Stimulated activated CD8-positive, alpha-beta memory T cell treated with anti-CD3 and anti-CD28 coated beads, Interleukin-12 subunit alpha, Interleukin-12 subunit beta, amount 100 ng/mL, for 24 hours (primary cell): ENCODE measurements around the gene MBNL2.

ENCODE experiments used
- DNase-seq: peaks from one replicate; pipeline ENCODE4 v3.0.0-alpha.2; 2020; ENCODE audit errors: extremely low read depth

The MBNL2 gene

DNA sequence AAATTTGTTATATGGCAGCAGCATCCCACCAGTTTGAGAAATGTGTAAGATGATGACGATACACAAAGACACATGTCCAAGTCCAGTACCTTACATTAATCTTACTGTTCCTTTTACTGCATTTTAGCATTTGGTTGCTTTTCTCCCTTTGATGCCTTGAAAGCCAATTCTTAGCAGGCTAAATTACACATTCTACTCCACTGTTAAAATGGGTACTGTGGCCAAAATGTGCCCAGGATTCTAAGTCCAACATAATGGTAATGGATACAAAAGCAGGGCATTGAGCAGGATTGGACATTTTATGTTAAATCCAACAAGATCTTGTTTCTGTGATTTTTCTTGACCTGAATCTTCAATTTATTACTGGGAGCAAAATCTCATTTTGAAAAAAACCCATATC is 159.1 kb downstream of the MBNL2 start:
- DNase-seq = no peak

DNA sequence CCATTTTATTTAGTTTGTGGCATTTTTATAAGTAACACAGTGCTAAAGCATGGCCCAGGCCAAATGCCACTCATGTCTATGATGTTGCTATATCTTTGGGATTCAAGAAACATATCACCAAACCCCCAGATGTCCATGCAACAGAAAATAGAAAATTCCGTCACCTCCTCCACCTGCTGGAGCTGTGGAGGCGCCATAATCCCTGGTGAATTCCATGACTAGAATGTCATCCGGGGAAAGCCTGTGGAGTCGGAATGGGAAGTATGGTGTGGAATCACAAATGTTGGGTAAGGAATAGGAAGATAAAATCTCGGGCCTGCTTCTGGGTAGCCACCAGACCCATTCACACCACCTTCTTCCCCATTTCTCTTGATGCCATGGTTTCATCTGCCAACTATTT is 160.1 kb downstream of the MBNL2 start:
- DNase-seq = no peak

DNA sequence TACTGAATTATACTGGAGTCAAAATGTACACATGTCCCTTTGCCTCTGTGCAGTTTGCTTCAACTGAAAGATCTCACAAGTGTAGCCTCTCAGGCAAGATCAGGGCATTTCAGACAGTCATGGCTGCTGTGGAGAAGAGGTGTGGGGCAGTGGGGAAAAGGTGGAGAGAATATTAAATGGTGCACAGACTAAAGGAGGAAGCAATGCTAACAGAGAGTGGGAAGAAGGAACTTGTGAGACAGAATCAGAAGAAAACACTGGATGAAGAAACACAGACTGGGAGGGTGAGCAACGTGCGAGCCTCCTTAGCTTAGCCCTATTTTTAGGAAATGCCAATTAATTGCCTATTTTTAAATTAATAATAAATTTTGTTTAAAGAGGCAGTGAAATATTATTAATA is 162.2 kb downstream of the MBNL2 start:
- no peak for DNase-seq

DNA sequence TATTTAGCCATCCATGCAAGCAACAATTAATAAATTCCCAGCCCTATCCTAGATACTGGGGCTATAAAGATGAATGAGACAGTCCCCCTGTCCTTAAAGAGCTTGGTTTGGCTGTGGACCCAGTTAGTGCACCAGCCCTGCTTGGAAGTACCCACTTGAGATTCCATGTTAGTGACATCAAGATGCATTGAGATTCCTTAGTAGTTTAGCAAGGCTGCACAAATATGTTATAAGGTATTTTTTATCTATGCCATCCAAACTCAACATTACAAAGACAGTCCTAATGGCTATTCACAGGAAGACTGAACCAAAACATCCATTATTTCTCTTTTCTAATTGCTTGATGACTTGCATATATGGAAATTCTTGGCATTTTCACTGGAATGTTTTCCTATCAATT is 163.0 kb downstream of the MBNL2 start:
- no peak for DNase-seq

DNA sequence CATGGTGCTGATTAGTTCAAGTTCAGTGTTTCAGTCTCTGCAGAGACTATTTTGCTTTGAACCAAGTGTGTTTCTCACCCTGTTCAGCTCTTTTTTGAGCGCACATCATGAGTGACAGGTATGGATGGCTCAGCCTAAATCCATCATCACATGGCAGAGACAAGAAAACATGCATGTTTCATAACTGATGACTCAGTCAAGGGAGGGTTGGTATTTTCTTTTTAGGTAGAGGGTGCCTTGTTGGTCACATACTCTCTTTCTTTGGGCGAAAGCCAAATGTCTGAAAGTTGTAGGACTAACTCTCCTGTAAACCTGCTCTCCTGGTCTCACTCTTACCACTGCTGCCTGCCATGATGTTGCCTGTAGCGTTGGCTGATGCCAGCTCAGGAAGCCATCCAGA is 163.7 kb downstream of the MBNL2 start:
- DNase-seq = no peak

DNA sequence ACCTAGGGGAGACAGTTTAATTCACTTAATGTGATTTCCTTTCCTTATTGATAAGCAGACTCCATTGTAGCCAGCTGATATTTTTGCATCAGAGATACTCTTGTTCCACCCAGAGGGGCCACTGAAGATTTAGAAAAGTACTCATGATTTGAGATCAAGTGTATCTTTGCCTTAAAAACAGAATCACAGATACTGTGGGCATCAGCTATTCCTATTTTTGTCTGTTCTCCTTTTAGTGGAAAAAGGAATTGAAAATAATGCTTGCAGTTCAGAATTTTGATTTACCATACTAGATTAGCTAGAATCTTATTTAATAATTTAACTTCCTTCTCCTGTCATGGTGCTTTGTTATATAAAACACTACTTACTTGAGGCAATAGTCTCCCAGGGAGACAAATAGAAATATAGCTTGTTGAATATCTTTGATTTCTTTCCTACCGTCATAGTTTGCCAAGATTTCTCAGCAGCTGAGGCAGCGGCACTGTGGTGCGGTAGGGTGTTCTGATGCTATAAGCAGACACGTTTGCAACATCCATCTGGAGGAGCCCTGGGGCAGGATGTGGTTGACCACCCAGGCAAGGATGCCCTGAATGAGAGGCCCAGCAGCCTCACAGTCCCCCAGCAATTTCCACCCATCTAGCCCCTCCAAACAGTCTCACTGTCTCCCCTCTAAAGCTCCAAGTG is 164.8 kb downstream of the MBNL2 start:
- DNase-seq = no peak

DNA sequence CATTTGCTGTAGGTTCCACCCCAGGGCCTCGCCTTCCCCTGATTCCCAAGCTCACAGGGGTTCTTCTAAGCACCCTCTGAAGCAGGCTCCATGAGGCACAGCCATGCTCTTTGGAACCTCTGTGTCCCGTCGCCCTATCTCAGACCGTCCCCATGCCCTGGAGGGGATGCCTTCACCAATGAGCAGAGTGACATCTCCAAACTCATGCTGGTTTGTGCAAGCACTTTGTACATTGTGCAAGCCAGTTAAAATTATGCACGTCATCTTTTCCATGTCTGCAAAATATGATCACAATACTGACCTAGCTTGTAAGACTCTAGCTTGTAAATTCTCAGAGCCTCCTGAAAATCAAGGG is 165.3 kb downstream of the MBNL2 start:
- DNase-seq = no peak

DNA sequence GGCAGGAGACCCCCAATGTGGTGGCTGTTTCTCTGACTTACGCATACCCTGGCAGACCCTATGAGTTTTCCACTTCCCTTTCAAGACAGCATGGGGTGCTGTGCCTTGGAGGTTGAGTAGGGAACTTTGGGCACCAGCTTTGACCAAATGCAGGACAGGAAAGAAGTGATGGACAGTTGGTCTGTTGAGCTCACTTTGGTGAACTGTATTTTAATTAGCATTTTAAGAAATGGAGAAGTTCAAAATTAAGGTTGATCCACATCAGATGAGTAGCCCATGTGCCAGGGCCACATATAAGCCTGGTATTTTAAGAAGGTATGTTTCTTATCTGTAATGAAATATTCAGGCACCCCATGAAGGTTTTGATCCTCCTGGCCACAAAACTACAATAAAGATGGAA is 165.8 kb downstream of the MBNL2 start:
- DNase-seq = no peak

DNA sequence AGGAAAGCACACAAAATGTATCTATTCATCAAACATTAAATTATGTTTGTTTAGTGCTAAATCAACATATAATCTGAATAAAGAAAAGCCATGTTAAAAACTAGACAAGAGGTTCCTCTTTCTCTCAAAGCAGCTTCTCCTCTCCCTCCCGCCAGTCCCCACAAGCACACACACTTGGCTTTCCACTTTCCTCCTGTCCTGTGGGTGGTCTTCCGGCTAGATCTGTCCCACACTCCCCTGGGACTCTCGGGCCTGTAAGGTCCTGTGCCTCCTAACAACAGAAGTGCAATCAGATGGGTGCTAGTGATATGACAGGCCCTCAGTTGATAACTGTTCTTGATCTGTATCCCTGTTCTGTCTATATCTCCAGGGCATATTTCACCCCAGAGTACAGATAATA is 166.2 kb downstream of the MBNL2 start:
- DNase-seq = no peak

DNA sequence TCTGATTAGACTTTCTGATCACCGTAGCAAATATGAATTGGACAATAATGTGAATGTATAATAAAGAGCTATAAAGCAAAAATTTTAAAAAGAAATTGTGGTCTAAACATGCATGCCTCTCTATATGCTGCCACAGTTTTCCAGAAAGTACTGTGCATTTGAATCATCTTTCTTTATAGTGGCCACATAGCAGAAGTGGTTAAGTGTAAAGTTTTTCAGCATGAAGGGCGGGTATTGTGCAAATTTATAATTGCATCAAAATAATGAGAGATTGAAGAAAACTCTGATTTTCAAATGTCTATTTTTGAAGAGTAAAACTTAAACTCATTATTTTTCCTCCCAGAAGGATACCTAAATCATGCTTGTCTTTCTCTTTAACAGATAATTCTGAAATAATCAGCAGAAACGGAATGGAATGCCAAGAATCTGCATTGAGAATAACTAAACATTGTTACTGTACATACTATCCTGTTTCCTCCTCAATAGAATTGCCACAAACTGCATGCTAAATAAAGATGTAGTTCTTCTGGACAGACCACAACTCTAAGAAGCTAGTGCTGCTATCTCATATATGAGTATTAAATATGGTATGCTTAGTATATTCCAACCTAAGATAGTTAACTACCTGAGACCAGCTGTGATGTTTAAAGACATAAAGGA is 168.9 kb downstream of the MBNL2 start:
- no peak for DNase-seq

DNA sequence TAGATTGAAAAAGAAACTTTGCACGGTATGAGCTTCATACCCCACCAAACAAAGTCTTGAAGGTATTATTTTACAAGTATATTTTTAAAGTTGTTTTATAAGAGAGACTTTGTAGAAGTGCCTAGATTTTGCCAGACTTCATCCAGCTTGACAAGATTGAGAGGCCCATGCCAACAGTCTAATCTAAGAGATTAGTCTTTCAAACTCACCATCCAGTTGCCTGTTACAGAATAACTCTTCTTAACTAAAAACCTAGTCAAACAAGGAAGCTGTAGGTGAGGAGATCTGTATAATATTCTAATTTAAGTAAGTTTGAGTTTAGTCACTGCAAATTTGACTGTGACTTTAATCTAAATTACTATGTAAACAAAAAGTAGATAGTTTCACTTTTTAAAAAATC is 169.9 kb downstream of the MBNL2 start:
- no peak for DNase-seq

DNA sequence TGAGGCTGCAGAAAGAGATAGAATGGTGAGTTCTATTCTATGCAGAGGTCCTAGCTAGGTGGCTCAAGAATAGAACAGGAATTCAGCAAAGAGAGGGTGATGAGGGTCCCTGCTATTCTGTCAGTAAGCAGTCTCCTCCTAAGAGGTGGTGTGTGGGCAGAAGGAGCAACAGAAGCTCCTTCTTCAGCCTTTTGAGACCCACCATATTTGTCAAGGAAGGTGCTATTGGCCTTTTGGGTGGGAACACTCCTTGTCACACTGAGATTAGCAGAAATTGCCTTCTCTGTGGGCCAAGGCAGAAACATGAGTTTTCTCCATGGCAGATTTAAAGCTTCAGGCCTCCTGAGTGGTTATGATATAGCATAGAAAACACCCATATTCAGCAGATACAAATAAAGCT is 172.4 kb downstream of the MBNL2 start:
- DNase-seq = no peak

DNA sequence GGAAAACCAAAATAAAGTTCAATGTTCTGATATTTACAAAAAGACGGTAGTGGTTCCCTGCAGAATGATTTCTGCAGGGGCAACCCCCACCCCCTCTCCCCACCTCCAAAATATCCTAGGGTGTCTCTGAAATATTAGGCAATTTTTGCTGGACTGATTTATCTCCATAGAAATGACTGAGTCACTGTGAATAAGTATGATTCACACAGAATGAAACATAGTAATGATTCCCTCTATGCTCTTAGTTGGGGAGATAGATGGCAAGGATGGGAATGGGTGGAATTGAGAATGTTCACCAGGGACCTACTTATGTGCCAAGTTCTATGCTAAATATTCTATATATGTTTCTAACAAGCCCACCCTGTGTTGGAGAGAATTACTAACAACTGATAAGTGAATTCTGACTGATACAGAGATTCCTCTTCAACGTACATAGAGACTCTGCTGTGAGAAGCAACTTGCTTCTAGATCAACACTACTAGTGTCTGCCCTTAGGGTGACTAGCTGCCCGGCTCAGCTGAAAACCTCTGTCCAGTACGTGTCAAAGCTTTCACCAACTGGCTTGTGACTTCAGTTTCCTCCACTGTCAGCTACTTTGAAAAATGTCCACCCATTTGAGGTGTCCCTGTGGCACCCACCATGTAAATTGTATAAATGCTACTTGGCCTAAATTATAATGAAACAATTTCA is 173.5 kb downstream of the MBNL2 start:
- no peak for DNase-seq

DNA sequence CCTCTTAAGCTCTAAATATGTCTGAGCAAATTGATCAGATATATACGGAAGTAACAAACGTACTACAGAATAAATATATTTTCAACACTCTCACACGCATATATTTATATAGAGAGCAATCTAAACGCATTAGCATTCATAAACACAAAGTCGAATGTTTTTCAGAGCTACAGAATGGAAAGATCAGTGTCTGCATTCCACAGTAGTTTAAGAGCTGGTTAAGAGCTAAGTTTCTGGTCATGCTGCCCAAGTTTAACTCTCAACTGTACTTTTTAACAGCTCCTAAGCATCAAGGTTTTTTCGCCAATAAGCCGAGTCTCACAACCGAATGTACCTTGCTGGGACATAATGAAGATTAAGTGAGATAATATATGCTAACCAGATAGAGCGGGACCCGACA is 175.1 kb downstream of the MBNL2 start:
- no peak for DNase-seq

DNA sequence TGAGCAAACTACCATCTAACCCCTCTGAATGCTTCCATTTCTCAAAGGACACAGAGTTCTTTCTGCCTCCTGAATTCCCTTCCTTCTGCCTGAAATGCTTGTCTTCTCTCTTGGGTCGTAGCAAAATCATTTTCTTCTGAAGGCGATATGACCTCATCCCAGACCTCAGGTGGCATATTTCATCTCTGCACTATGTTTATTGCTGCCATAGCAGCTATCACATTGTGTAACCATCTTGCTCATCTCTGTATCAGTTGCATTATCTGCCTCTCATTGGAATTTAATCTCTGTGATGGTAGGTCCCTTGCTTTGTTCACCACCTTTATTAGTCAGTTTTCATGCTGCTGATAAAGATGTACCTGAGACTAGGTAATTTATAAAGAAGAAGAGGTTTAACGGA is 179.3 kb downstream of the MBNL2 start:
- no peak for DNase-seq

DNA sequence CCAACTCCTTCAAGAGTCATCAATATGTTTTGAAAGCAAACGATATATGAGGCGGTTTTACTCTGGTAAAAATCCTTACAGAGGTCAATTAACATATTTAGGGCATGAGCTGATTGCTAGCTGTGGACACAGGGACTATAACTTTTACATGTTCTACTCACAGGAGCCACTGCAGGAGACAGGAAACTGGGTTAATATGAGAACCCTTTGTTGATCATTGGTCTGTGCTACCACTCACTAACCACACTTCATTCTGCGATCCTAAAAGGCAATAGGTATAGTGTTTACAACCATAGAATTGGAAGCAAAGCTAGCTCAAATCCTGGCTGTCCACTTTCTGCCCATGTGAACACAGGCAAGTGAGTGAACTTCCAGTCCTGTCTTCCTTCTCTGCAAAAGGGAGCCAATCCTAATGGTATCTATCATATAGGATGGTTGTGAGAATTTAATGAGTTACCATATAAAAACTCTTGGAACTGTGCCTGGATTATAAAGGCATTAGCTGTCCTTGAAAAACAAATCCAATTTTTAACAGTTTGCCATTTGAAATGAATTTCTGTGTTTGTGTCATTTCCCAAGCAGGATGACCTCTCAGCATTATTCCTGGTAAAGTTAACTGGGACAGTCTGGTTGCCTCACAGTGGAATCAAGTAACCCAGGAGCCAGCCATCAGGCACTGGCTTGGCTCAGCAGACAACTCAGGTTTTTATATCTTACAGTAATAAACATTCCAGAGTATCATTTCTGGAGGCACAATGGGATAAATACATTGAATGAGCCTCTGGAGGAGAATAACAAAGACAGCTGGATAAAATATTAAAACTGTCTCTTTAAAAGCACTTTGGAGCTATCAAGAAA is 182.0 kb downstream of the MBNL2 start:
- no peak for DNase-seq

DNA sequence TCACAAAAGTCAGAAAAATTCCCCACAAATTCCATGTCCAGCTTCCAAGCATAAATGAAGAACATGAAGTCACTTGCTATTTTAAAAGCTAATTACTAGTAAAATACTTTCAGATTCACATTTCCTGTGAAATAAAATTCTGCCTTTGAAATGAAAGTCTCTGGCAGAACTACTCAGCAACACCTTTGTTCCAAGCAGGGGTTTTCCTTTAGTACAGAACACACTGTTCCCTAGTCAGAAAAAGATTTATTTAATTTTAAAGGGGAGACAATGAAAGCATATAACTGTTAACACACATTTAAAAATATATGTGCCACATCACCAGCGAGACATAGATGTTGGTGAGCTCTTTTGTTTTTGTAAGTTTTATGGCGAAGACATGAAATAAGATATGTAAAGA is 185.4 kb downstream of the MBNL2 start:
- DNase-seq = no peak

DNA sequence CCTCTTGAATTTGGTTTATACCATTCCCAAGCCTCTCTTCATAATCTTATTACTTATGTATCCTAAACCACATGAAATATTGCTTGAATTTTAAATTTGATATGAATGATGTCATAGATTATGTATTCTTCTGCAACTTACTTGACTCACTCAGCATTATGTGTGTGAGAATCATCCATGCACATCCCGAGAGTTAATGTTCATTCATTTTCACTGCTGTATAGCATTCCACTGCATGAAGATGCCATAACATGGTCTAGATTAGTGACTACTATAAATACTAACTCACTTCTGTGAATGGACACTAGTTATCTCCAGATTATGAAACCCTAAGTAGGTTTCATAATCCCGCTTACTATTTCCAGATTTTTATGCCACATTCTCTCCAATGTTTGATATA is 186.8 kb downstream of the MBNL2 start:
- DNase-seq = no peak

DNA sequence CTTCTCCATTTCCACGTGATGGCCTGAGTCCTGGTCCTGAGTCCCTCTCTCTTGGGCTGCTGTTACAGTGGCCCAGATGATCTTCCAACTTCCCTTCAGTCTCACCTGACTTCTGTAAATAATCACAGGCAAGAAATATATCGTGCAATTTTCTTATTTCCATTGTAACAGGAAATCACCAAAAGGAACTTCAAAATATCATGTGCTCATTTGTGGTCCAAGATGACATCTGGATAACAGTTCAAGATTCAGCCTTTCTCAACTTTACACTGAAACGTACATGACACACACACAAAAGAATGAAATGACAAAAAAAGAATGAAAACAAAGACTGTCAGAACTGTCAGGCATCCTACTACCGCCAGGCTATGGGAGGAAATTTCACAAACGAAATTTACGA is 189.9 kb downstream of the MBNL2 start:
- DNase-seq = no peak

DNA sequence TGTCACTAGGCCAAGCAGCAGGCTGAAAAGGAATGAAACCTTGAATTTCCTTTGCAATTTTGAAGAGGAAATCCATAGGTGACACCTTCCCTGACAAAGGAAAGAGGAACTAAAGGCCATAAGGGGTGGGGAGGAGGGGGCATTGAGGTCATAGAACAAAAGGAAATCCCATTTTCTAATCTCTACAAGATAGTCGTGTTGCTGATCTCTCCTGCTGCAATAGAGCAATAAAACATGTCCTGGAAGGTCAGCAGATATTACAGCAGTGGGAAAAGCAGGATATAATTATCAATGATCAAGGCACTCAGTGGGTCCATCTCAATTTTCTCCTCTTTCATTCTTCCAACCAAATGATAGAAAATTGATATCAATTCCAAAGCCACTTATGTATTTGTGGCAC is 191.6 kb downstream of the MBNL2 start:
- DNase-seq = no peak

DNA sequence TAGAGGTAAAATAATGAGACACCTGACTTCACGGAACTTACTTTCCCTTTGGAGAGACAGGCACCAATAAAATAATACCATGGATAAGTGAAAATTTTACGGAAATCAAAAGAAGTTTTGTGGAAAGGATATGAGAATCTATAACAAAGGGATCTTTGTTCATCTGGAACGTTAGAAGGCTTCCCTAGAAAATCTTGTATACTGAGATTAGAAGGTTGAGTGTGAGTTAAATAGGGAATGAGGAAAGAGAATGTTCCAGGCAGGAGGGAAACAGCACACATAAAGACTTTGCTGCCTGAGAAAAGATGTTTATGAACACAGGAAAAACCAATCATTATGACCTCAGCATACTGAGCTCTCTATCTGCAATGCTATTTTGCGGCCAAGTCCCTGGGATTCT is 192.3 kb downstream of the MBNL2 start:
- no peak for DNase-seq

DNA sequence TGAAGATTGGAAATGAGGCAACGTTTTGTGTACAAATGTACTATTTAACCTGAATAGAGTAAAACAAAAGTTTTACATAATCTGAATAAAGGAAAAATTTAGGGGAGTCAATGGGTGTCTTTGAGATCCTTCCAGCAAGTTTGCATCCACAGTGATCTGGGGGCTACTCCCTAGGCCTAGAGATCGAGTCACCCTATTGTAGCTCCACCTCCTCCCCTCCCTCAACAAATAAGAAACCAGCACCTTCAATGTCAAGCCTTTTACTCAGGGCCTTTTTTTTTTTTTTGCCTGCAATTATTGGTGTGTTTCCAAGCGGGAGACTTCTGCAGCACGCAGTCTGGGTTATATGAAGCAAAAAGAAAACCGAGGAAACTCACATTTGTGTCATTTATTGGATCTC is 195.6 kb downstream of the MBNL2 start:
- DNase-seq = no peak
